Hematopoietic multipotent progenitor cell treated with erythropoietin and hydrocortisone succinate and interleukin-3 and kit ligand, for 8 days (in vitro differentiated cells): Measurements from ENCODE around the gene PI4KA.
"Not testable (repeated sequence)": the region's sequence is repeated elsewhere in the genome, so short reads cannot be mapped to it uniquely, and the experiment has no call there.

Source experiments
- DNase-seq: peaks from one replicate; pipeline ENCODE4 v3.0.0-alpha.2; 2015

The PI4KA gene

DNA sequence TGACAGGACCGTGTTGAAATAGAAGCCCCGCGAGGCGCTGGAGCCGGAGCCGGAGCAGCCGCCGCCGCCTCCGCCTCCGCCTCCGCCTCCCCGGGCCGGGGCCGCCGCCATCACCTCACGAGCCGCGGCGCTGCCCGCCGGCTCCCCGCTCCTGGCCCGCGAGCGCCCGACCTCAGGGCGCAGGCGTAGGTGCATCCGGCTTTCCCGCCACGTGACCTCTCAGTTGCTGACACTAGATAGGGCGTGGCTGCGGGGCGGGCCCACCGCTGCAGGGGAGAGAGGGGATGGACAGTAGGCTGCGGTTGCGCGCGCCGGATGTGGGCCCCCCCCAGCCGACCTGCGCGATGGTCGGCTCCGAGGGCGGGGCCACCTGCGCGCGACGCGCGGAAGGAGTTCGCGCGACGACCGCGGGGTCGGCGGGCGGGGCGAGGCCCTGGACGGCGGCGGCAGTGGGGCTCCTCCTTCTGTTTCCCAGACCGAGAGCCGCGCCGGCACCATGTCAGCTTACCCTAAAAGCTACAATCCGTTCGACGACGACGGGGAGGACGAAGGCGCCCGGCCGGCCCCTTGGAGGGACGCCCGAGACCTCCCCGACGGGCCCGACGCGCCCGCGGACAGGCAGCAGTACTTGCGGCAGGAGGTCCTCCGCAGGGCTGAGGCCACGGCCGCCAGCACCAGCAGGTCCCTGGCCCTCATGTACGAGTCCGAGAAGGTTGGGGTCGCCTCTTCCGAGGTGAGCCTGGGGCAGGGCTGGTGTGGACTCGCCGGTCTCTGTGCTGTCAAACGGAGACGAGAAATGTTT is at the start of gene PI4KA, which contains the start of gene SNAP29:
Gene PI4KA (minus strand): TSS at position 197 of the 802 bp plus-strand sequence. CDS start 86 bp downstream, at position 111.
Gene SNAP29 (plus strand): TSS at position 393 of the 802 bp plus-strand sequence. CDS start 104 bp downstream, at position 497.
- DNase-seq = peak; percentile 97

DNA sequence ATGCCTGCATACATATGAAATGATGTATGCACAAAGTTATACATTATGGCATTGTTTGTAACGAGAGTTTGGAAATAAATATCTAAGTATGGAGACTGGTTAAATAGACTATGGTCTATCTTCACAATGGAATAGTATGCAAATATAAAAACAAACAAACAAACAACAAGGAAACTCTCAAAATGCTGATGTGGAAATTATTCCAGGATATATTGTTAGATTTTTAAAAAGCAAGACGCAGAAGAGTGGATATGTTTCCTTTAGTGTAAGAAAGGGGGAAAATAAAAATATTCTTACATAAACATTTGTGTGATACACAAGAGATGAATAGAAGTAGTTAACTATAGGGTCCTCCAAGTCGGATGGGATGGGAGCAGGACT is 47.8 kb upstream of the PI4KA start:
- DNase-seq = no peak

DNA sequence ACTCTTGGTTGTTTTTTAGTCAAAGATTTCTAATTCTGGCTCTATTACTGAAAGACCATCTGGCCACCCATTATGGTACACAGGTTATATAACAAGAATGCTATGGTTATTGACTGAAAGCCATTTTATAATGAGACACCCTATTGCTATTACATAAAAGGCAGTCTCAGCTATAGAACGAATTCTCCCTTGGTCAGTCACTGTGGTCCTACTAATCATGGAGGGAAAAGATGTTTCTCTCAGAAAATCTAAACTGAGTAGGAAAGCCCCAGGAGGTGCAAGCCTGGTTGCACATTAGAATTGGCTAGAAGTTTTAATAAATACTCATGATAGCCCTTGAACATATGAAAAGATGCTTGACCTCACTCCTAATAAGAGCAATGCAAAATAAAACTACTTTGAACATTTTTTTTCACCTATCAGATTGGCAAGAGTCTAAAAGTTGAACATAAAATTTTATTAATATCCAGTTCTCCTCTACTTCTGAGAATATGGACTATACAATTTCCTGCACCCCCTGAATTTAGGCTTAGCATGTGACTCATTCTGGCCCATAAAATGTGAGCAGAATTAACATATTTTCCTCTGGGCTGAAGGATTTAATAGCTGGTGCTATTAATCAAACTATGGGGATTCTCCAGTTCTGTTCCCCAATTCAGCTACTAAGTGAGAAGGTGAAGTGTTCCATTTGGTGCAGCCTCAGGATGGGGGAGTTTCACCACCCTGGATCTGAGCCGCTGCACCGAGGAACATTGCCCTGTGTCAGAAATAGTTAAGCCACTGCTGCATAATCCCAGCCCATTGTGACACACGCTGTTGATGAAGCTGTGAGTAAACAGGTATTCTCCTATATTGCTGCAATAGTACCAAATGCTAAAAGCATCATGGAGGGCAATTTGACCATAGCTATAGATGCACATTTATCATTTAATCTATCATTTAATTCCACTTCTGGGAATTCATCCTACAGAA is 47.1 kb upstream of the PI4KA start:
- DNase-seq = no peak

DNA sequence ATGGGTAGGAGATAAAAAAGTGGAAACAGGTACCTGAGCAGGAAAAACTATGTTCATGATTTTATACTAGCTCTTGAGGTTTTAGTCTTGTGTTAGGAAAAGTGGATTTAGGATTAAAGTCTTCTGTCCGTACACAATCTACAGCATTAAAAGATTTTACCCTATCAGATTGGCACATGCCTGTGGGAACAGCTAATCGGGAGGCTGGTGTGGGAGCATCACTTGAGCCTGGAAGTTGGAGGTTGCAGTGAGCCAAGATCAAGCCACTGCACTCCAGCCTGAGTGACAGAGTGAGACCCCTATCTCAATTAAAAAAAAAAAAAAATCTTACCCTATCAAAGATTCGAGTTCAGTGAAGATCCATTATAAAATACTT is 46.4 kb upstream of the PI4KA start:
- DNase-seq = no peak

DNA sequence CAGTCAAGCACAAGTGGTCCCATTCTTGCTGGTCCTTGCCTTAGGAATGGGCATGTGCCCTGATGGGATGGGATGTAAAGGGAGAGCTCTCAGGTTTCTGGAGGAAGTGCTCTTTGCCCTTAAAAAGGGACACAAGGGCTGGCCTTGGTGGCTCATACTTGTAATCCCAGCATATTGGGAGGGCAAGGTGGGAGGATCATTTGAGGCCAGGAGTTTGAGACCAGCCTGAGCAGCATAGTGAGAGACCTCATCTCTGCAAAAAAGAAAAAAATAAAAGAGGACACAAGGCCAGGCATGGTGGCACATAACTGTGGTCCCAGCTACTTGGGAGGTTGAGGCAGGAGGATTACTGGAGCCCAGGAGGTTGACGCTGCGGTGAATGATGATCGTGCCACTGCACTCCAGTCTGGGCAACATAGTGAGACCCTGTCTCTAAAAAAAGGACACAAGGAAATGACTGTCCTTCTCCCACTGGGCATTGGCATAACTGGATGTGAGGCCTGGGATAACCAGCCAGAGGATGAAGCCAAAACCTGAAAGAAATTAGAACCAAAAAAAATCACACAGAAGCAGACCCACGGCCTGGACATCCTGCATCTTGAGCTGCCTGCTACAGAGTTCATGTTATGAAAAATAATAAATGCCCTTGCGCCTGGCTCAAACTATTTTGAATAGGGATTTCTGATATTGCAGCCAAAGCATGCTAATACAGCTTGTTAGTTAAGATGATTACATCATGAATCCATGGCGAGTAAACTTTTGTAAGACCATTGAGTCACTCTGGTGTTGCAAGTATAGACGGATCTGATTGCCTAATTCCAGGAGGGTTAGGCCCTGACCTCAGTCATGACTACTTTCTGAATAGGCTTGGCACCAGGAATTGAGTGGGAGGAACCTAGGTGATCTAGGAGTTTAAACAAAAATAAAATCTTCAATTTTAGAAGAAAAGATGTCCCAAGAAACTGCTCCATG is 45.7 kb upstream of the PI4KA start:
- no peak for DNase-seq

DNA sequence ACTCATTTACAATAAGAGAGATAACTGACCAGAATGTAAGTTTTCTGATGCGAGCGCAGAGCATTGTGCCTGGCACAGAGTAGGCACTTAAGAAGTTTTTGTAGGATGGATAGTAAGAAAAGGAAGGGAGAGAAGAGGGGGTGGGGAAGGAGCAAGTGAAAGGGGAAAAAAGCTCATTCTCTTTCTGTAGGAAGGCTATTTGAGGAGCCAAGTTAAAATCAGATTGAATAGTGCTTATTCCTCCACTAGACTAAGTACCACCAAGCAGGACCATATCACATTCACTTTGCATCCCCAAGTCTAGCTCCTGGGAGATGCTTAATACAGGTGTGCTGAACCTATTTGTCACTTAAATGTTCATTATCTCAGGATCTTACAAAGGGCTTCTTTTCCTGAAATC is 44.5 kb upstream of the PI4KA start:
- no peak for DNase-seq

DNA sequence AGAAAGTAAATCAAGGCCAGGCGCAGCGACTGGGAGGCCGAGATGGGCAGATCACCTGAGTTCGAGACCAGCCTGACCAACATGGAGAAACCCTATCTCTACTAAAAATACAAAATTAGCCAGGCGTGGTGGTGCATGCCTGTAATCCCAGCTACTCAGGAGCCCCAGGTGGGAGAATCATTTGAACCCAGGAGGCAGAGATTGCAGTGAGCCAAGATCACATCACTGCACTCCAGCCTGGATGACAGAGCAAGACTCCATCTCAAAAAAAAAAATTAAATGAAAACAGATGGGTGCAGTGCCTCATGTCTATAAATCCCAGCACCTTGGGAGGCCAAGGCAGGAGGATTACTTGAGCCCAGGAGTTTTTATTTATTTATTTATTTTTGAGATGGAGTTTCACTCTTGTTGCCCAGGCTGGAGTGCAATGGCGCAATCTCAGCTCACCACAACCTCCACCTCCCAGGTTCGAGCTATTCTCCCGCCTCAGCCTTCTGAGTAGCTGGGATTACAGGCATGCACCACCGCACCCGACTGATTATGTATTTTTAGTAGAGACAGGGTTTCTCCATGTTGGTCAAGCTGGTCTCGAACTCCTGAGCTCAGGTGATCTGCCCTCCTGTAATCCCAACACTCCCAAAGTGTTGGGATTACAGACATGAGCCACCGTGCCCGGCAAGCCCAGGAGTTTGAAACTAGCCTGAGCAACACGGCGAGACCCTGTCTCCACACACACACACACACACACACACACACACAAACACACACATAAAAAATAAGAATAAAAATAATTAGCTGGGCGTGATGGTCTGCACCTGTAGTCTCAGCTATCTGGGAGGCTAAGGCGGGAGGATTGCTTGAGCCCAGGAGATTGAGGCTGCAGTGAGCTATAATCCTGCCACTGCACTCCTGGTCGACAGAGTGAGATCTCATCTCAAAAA is 42.8 kb upstream of the PI4KA start:
- DNase-seq = not testable (repeated sequence)

DNA sequence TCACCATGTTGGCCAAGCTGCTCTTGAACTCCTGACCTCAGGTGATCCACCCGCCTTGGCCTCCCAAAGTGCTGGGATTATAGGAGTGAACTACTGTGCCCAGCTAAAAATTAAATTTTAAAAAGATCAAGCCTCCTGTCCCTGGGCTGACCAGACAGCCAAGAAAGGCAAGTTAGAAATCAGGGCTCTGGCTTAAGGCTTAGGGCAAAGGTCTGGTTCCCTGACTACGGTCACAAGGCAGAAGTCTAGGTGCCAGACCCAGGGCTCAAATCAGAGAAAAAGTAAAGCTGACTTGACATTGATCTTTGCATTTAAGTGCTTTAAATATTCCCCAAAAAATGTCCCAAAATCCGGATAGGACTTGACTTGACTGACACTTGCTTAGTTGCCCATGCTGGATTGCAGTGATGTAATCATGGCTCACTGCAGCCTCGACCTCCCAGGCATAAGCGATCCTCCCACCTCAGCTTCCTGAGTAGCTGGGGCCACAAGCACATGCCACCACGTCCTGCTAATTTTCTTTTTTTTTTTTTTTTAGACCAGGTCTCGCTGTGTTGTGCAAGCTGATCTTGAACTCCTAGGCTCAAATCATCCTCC is 41.3 kb upstream of the PI4KA start:
- DNase-seq = no peak

DNA sequence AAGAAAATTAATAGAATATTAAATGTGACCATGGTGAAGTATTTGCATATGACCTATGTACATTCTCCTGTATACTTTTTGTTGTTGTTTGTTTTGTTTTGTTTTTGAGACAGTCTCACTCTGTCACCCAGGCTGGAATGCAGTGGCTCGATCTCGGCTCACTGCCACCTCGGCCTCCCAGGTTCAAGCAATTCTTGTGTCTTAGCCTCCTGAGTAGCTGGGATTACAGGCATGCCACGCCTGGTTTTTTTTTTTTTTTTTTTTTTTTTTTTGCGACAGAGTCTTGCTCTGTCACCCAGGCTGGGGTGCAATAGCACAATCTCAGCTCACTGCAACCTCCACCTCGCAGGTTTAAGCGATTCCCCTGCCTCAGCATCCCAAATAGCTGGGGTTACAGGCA is 39.1 kb upstream of the PI4KA start:
- DNase-seq = not testable (repeated sequence)

DNA sequence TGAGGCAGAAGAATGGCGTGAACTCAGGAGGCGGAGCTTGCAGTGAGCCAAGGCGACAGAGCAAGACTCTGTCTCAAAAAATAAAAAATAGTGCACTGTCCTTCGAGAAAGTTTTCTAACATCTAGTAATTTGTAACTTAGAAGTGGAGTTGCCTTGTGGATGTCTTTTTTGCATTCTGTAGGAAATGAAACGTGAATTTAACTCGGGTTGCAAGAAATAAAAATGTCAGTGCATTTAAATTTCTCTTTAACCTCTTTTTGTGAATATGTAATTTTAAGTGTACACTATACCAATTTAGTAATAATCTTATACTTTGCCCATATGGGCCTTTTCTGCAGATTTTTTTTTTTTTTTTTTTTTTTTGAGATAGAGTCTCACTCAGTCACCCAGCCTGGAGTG is 32.4 kb upstream of the PI4KA start:
- no peak for DNase-seq

DNA sequence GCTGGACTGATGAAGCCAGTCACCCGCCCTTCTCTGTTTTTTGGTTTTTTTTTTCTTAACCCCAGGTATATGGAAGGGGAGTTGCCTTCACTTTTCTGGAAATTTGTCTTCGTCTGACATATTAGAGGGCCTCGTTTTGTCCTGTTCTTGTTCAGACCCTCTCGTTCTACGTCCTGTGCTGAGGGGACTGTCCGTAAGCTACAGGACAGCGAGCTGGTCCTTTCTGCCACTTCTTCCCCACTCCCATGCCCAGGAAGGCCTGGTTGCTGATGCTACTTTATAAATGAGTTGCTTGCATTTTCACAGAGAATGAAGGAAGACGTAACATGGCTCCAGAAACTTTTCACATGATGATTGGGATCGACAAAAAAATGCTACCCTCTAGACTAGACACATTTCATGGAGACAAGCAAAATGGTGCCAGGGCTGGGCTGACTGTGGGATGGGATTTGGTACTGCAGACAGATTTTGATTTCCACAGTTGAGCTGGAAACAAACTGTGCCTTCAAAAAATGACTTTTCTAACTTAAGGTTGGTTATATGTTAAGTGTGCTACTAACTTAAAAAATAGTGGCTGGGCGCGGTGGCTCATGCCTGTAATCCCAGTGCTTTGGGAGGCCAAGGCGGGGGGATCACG is 31.4 kb upstream of the PI4KA start:
- DNase-seq = no peak

DNA sequence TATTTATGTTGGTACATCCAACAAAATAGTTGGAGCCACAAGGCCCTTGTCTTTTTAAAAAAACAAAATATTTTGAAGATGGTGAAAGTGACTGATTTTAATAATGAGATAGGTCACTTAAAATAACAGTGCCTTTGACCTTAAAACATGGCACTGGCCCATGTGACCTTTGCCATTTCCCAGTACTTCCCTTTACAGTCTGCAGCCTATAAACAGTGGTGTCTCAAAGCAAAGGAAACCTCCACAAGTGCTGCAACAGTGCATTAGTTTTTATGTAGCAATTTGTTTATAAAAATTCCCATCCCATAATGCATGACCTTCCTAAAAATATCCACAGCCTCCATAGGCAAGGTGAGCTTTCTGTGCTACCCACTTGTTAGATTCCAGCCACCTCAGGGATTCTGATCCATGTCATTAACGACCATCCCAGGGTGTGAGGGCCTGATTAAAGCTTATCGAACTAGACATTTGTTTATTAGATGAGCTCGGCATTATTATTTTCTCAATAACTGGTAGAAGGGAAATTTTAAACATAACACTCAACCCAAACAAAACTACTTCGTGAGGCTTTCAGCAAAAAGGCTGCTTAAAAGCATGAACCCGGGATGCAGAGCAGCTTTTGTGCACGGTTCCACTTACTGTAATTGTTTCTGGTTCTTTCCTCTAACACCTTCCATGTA is 30.6 kb upstream of the PI4KA start:
- DNase-seq = no peak

DNA sequence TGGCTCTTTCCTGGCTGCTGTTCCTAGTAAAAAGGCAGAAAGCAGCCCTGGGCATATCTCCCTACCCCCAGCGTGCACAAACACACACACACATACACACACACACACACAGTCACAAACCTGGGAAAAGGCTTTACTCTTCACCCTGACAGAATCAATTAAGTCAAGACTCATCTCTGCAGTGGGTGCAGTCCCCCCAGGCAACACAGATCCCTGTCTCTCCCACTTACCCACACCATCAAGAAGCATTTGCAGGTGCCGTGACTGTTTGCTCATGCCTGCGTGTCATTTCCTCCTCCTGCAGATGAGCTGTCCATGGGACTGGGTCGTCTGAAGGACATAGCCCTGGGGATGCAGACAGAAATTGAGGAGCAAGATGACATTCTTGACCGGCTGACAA is 28.8 kb upstream of the PI4KA start:
- no peak for DNase-seq

DNA sequence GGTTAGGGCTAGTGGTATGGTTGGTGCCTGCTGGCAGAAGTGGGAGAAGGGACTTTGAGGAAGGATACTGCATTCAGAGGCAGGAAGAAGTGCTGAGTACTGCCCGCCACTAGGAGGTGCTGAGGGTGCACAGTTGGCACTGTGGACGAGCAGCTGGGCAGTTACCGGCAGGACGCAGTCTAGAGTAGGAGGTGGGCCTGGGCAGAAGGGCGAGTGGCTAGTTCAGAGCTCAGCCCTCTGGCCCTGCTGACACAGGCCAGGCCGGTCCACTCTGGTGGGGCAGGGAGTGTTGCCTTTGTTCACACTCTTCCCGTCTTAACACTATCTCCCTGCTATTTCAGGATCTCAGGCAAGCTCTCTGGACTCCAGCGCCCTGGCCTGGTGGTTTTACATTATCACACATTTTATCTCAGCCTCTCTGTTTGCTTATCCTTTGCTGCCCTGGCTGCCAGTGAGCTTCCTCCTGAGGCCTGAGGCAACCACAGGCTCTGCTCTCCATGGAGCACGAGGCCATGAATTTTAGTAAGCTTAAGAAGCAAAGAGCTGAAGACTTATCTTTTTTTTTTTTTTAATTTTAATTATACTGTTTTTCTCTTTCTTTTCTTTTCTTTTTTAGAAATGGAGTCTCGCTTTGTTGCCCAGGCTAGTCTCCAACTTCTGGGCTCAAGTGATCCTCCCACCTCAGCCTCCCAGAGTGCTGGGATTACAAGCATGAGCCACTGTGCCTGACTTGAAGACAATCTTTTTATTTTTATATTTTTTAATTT is 27.1 kb upstream of the PI4KA start:
- DNase-seq = peak; percentile 86

DNA sequence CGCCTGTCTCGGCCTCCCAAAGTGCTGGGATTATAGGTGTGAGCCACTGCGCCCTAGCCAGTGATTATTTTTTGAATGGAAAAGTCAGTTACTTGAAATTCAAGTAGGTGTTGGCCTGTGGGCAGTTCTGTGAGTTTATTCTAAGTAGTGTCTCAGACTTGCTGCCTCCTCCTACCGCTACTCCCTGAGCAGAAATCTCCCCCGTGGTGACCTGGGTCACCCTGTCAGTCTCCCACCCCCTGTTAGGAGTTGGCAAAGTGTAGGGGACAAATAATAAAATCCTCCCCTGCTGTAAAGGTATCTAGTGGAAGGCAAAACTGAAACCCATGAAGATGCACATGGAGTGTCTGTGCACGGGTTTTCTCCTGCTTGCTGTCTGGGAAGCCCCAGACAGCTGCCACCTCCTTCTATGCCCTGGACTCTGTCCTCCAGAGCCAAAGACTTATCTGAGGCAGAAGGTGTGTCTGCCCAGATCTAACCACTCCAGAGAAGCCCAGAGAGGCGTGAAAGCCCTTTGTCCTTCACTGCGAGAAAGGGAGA is 26.5 kb upstream of the PI4KA start:
- DNase-seq = no peak

DNA sequence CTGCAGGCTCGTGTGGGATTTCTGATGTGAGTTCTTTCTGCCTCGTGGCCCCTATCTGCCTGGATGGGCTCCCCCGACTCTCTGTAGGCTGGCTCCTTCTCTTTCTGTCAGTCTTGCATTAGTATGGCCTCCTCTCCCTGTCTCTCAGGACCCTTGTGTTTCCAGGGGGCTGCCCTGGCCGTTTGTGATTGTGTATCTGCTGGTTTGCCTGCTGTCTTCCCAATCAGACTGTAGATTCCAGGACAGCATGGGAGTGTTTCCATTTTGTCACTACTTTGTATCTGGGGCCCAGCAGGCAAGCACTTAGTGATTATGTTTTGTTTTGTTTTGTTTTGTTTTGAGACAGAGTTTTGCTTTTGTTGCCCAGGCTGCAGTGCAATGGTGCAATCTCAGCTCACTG is 25.8 kb upstream of the PI4KA start:
- no peak for DNase-seq

DNA sequence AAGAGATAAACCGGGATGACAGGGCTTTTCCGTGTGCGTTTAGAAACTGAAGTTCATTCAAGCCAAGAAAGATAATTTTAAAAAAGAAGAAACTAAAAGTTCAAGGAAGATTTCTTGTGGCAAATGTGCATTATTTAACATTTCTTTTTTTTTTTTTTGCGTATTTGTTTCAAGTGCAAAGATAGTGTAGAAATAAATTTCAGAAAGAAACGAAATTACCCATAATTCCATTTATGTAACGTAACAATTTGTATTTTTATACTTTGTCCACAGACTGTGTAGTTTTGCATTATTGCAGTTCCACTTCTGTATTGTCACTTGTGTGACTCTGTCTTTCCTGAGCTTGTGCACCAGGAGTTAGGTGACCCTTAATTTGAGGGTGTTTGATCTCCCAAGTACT is 24.2 kb upstream of the PI4KA start:
- DNase-seq = no peak
